Measurements from ENCODE around the gene MAMLD1.

MAMLD1 gene

GRCh38 chrX:150558424-150558823 lies 195.3 kb downstream of the MAMLD1 start:
- no peak overlapping the region for H3K4me2 ChIP-seq (ENCODE audit: low read depth, low read length, poor library complexity, severe bottlenecking)
- H3K27me3 ChIP-seq (ENCODE audit: low read length), result no peaks in the 10 kb centered on the region

More at GRCh38 chrX:150558424-150558823, 195.3 kb downstream of the MAMLD1 start:
- Histone ChIP-seq H3K4me3 (ENCODE audit: insufficient read depth, low read length, poor library complexity, severe bottlenecking) (no peak overlapping the region), H2AFZ (ENCODE audit: low read depth, low read length, severe bottlenecking) (no peak overlapping the region), H3K9ac (ENCODE audit: low read length) (no peak overlapping the region), H3K9me3 (ENCODE audit: insufficient read depth, low read length) (no peaks in the 10 kb centered on the region), H3K79me2 (ENCODE audit: insufficient read depth, low read length) (no peaks in the 10 kb centered on the region), H4K20me1 (ENCODE audit: low read depth, low read length) (no peaks in the 10 kb centered on the region), H3K27ac (ENCODE audit: low read depth, low read length) (no peak overlapping the region), H3F3A (ENCODE audit: insufficient read depth) (no peaks in the 10 kb centered on the region), H3K36me3 (ENCODE audit: low read length) (no peaks in the 10 kb centered on the region), H3K9me2 (replicated peaks; ENCODE audit: insufficient read depth, low read length) (no peaks in the 10 kb centered on the region)
- no peak for TF ChIP-seq CTCF (IDR thresholded peaks at IDR 0.05; ENCODE audit: insufficient read depth, low read length, poor library complexity, severe bottlenecking)

Data from SU-DHL-6 (cell line).